ENCODE data around the gene SLC1A7. TPM values are rescaled to one million over a fixed set of nuclear protein-coding genes. Genes with fewer than 3 reads are reported as not detected.
A peak's percentile ranks its signal among the peaks of the same experiment; 100 is the strongest.

SLC1A7 gene
- total and polyA plus RNA-seq, 4 experiments from 2014 or later = not detected

- no peak overlapping the region for H3K27ac Mint-ChIP-seq
- H3K9me3 Mint-ChIP-seq = no peaks in the 10 kb centered on the region
- peaks cover 7% of the 10 kb centered on the region for H3K4me1 ChIP-seq (ENCODE audit: insufficient read depth, low read length)
- H3K36me3 ChIP-seq (ENCODE audit: insufficient read depth, low read length) = no peaks in the 10 kb centered on the region
- H3K27ac ChIP-seq (ENCODE audit: low read depth, low read length) = no peak overlapping the region
- intact Hi-C loops (cut with micrococcal nuclease) = no loop called here
- DNase-seq = no peak
- peaks cover 19% of the 10 kb centered on the region for H3K27me3 ChIP-seq (ENCODE audit: insufficient read depth, low read length)
- ChIA-PET POLR2A (ENCODE audit: partially characterized antibody) (no interaction called here), CTCF (ENCODE audit: partially characterized antibody) (interaction anchor here (0.6 kb wide), 1 partner anchor 22 kb away, joined by 3 read pairs; no protein-coding TSS in a partner anchor)
- peak overlapping the region in 7 of 8 donors; percentile 13 to 58 (median 42) for H3K4me3 Mint-ChIP-seq
- H3K27me3 Mint-ChIP-seq = peaks cover 25 to 35% of the 10 kb centered on the region in 2 donors
- H3K4me1 Mint-ChIP-seq = peaks cover 0 to 12% (median 6%) of the 10 kb centered on the region in 4 donors
- no peaks in the 10 kb centered on the region for H3K9me3 ChIP-seq (ENCODE audit: control insufficient read depth in 1 of 2, low read length in 2 of 2)
- no peak overlapping the region for H3K4me3 ChIP-seq (ENCODE audit: low read length in 2 of 2)
- H3K36me3 Mint-ChIP-seq = no peaks in the 10 kb centered on the region
Observed at GRCh38 chr1:53063744-53064515, 78.5 kb downstream of the SLC1A7 start.

GRCh38 chr1:53062708-53063591 lies 79.5 kb downstream of the SLC1A7 start:
- POLR2A ChIA-PET (ENCODE audit: partially characterized antibody) = no interaction called here
- peaks cover 19% of the 10 kb centered on the region for H3K27me3 ChIP-seq (ENCODE audit: insufficient read depth, low read length)

GRCh38 chr1:53061859-53062707 lies 80.4 kb downstream of the SLC1A7 start, which contains the start of gene PODN:
PODN (plus strand) TSS chr1:53062213; CDS start chr1:53069856, 7,643 bp downstream.
- peak in 1 of 5 donors; percentile 6 for DNase-seq
- no peak within 1 kb of the TSS for H3K4me3 ChIP-seq (ENCODE audit: low read length in 2 of 2)
- H3K27ac ChIP-seq (ENCODE audit: low read depth, low read length) = no peak within 1 kb of the TSS
- ChIA-PET POLR2A (ENCODE audit: partially characterized antibody) (no interaction called here), CTCF (ENCODE audit: partially characterized antibody) (no interaction called here)
- intact Hi-C loops (cut with micrococcal nuclease) = no loop called here
- peaks cover 7% of the 10 kb centered on the region for H3K4me1 ChIP-seq (ENCODE audit: insufficient read depth, low read length)
- Mint-ChIP-seq H3K4me3 (peak within 1 kb of the TSS in 6 of 8 donors; percentile 47 to 74 (median 62)), H3K27ac (no peak within 1 kb of the TSS), H3K4me1 (peaks cover 0 to 12% (median 6%) of the 10 kb centered on the region in 4 donors), H3K27me3 (peaks cover 25 to 35% of the 10 kb centered on the region in 2 donors), H3K9me3 (no peaks in the 10 kb centered on the region), H3K36me3 (no peaks in the 10 kb centered on the region)
- no peaks in the 10 kb centered on the region for H3K9me3 ChIP-seq (ENCODE audit: control insufficient read depth in 1 of 2, low read length in 2 of 2)
- H3K27me3 ChIP-seq (ENCODE audit: insufficient read depth, low read length) = peaks cover 19% of the 10 kb centered on the region
- no peaks in the 10 kb centered on the region for H3K36me3 ChIP-seq (ENCODE audit: insufficient read depth, low read length)

More at GRCh38 chr1:53062708-53063591, 79.5 kb downstream of the SLC1A7 start:
- Mint-ChIP-seq H3K36me3 (no peaks in the 10 kb centered on the region), H3K27ac (no peak overlapping the region), H3K4me1 (peaks cover 0 to 12% (median 6%) of the 10 kb centered on the region in 4 donors), H3K9me3 (no peaks in the 10 kb centered on the region), H3K27me3 (peaks cover 25 to 35% of the 10 kb centered on the region in 2 donors), H3K4me3 (peak overlapping the region in 6 of 8 donors; percentile 29 to 74 (median 57))
- H3K4me3 ChIP-seq (ENCODE audit: low read length in 2 of 2) = no peak overlapping the region
- no peak for DNase-seq
- H3K36me3 ChIP-seq (ENCODE audit: insufficient read depth, low read length) = no peaks in the 10 kb centered on the region
- H3K27ac ChIP-seq (ENCODE audit: low read depth, low read length) = no peak overlapping the region
- no peaks in the 10 kb centered on the region for H3K9me3 ChIP-seq (ENCODE audit: control insufficient read depth in 1 of 2, low read length in 2 of 2)
- CTCF ChIA-PET (ENCODE audit: partially characterized antibody) = no interaction called here
- H3K4me1 ChIP-seq (ENCODE audit: insufficient read depth, low read length) = peaks cover 7% of the 10 kb centered on the region
- intact Hi-C loops (cut with micrococcal nuclease) = no loop called here

- POLR2A ChIA-PET (ENCODE audit: partially characterized antibody) = no interaction called here
- Mint-ChIP-seq H3K4me1 (peaks cover 0 to 12% (median 6%) of the 10 kb centered on the region in 4 donors), H3K36me3 (no peaks in the 10 kb centered on the region), H3K27me3 (peaks cover 25 to 35% of the 10 kb centered on the region in 2 donors), H3K4me3 (peak overlapping the region in 5 of 8 donors; percentile 47 to 65 (median 58)), H3K27ac (no peak overlapping the region), H3K9me3 (no peaks in the 10 kb centered on the region)
- Histone ChIP-seq H3K27me3 (ENCODE audit: insufficient read depth, low read length) (peaks cover 19% of the 10 kb centered on the region), H3K4me3 (ENCODE audit: low read length in 2 of 2) (no peak overlapping the region), H3K9me3 (ENCODE audit: control insufficient read depth in 1 of 2, low read length in 2 of 2) (no peaks in the 10 kb centered on the region), H3K4me1 (ENCODE audit: insufficient read depth, low read length) (peaks cover 7% of the 10 kb centered on the region), H3K27ac (ENCODE audit: low read depth, low read length) (no peak overlapping the region), H3K36me3 (ENCODE audit: insufficient read depth, low read length) (no peaks in the 10 kb centered on the region)
- CTCF ChIA-PET (ENCODE audit: partially characterized antibody) = no interaction called here
- intact Hi-C loops (cut with micrococcal nuclease) = no loop called here
- no peak for DNase-seq
Observed at GRCh38 chr1:53061123-53061858, 81.1 kb downstream of the SLC1A7 start.

GRCh38 chr1:53060579-53060978 lies 81.9 kb downstream of the SLC1A7 start:
- no peaks in the 10 kb centered on the region for H3K36me3 ChIP-seq (ENCODE audit: insufficient read depth, low read length)
- ChIA-PET POLR2A (ENCODE audit: partially characterized antibody) (no interaction called here), CTCF (ENCODE audit: partially characterized antibody) (no interaction called here)
- peaks cover 0 to 12% (median 6%) of the 10 kb centered on the region in 4 donors for H3K4me1 Mint-ChIP-seq
- no peak overlapping the region for H3K27ac Mint-ChIP-seq
- no peak overlapping the region for H3K4me3 Mint-ChIP-seq
- peaks cover 0 to under 1% of the 10 kb centered on the region in 2 donors for H3K36me3 Mint-ChIP-seq
- no peak overlapping the region for H3K4me3 ChIP-seq (ENCODE audit: low read length in 2 of 2)
- H3K27me3 ChIP-seq (ENCODE audit: insufficient read depth, low read length) = peaks cover 19% of the 10 kb centered on the region
- no peaks in the 10 kb centered on the region for H3K9me3 Mint-ChIP-seq
- H3K4me1 ChIP-seq (ENCODE audit: insufficient read depth, low read length) = peaks cover 7% of the 10 kb centered on the region
- intact Hi-C loops (cut with micrococcal nuclease) = no loop called here
- no peak overlapping the region for H3K27ac ChIP-seq (ENCODE audit: low read depth, low read length)
- H3K27me3 Mint-ChIP-seq = peaks cover 24 to 33% of the 10 kb centered on the region in 2 donors
- no peaks in the 10 kb centered on the region for H3K9me3 ChIP-seq (ENCODE audit: control insufficient read depth in 1 of 2, low read length in 2 of 2)
- DNase-seq = no peak

GRCh38 chr1:53057127-53057526 lies 85.3 kb downstream of the SLC1A7 start:
- CTCF ChIA-PET (ENCODE audit: partially characterized antibody) = no interaction called here
- intact Hi-C loops (cut with micrococcal nuclease) = no loop called here

More at GRCh38 chr1:53057127-53057526, 85.3 kb downstream of the SLC1A7 start:
- peaks cover 10% of the 10 kb centered on the region for H3K27me3 ChIP-seq (ENCODE audit: insufficient read depth, low read length)
- H3K4me3 ChIP-seq (ENCODE audit: low read length in 2 of 2) = no peak overlapping the region
- H3K27ac Mint-ChIP-seq = no peak overlapping the region
- no peaks in the 10 kb centered on the region for H3K4me1 Mint-ChIP-seq
- H3K36me3 ChIP-seq (ENCODE audit: insufficient read depth, low read length) = no peaks in the 10 kb centered on the region
- H3K4me3 Mint-ChIP-seq = no peak overlapping the region
- DNase-seq = no peak
- H3K27me3 Mint-ChIP-seq = peaks cover 10 to 18% of the 10 kb centered on the region in 2 donors
- H3K9me3 ChIP-seq (ENCODE audit: control insufficient read depth in 1 of 2, low read length in 2 of 2) = no peaks in the 10 kb centered on the region
- peaks cover 19 to 31% of the 10 kb centered on the region in 2 donors for H3K36me3 Mint-ChIP-seq
- POLR2A ChIA-PET (ENCODE audit: partially characterized antibody) = no interaction called here
- H3K9me3 Mint-ChIP-seq = peaks cover 0 to 4% (median 0%) of the 10 kb centered on the region in 8 donors
- no peaks in the 10 kb centered on the region for H3K4me1 ChIP-seq (ENCODE audit: insufficient read depth, low read length)
- no peak overlapping the region for H3K27ac ChIP-seq (ENCODE audit: low read depth, low read length)
